ENCODE measurements around the gene NHP2. TPM values are rescaled to one million over a fixed set of nuclear protein-coding genes. Genes with fewer than 3 reads are reported as not detected.

NHP2 gene
- total RNA-seq, 1 donor from 2014 or later: 148 TPM

DNA sequence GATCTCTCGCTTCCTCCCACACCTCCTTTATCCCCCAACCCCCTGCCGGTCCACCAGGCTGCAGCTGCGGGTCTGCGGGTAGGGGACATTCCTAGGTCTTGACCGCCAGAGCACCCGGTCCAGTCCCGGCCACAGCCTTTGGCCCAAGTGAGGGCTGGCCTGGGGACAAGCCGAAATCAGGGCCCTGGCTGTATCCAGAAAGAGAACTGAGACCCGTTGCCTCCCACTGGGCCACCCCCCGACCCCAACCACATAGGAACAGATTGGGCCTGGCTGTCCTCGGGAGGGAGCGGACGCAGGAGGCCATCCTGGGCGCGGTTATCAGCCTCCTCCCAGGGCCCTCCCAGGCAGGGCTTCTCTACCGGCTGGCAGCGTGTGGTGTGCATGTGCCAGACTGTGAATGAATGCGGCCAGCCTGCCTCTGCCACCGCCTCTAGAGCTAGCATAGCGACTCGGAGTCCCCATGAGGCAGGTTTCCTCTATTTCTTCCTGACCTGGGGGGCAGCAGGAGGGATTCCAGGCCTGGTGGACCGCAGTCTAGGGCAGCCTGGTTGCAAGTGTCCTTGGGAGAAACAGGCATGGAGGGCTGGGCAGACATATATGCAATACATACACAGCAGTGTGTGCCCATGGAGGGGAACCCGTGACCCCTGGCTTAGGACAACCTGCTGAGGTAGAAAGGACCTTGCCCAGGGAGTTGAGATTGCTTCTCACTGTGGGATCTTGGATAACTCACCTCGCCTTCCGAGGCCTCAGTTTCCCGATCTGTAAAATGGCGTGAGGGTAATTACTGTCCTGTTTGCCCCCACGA, 39.2 kb downstream of the NHP2 start:
- peak; percentile 41 for DNase-seq

GRCh38 chr5:178113841-178114324, 39.8 kb downstream of the NHP2 start:
- no peak for DNase-seq

DNA sequence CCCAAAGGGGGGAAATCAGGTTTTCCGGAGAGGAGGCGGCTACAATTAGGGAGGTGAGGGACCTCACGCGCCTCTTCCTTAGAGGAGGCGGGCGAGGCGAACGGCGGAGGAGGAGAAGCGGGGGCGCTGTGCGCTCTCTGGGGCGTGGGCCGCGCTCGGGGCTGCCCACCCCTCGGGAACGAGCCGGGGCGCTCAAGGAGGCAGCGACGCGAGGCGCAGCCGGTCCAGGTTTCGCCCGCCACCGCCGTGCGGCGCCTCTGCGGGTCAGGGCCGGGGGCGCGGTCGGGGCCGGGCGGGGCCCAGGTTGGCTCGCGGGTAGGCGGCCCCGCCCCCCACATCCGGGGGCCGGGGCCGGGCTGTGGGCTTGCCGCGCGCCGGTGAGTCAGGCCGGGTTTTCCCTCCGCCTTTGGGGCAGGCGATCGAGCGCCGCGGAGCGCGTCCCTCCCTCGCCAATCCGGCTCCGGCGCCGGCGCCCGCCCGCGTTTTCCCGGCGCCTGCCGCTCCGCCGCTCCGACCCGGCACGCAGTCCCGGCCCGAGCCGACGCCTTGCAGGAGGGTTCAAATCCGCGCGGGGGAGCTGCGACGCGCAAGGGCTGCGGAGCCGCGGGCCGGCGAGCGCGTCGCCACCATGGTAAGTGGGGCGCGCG, 40.4 kb downstream of the NHP2 start, which contains the start of gene N4BP3:
Gene N4BP3 (plus strand): TSS at position 392 of the 647 bp plus-strand sequence. CDS start 6,052 bp downstream, outside the sequence.
- peak; percentile 84 for DNase-seq

- DNase-seq: no peak
Measured at GRCh38 chr5:178112545-178112944, 41.1 kb downstream of the NHP2 start.

- DNase-seq: no peak
Measured at GRCh38 chr5:178111925-178112324, 41.8 kb downstream of the NHP2 start.

- no peak for DNase-seq
Measured at GRCh38 chr5:178110511-178110910, 43.2 kb downstream of the NHP2 start.

GRCh38 chr5:178108966-178109365, 44.7 kb downstream of the NHP2 start:
- DNase-seq: no peak

DNA sequence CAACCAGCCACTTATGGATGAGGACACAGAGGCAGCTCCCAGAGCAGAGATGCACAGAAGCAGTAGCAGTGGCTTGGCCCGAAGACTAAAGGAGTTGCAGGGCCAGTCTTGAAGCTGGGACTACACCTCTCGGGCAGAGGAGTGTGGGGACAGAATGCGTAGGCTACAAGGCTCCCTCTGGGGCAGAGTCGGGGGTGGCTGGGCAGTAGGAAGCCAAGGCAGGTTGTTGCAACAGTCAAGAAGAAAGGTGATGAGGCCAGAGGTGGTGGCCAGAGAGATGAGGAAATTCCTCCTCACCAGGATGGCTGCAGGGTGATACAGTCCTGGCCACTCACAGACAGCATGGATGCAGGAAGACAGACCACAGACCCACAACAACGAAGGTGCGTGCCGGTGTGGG, 45.2 kb downstream of the NHP2 start:
- DNase-seq: no peak

DNA sequence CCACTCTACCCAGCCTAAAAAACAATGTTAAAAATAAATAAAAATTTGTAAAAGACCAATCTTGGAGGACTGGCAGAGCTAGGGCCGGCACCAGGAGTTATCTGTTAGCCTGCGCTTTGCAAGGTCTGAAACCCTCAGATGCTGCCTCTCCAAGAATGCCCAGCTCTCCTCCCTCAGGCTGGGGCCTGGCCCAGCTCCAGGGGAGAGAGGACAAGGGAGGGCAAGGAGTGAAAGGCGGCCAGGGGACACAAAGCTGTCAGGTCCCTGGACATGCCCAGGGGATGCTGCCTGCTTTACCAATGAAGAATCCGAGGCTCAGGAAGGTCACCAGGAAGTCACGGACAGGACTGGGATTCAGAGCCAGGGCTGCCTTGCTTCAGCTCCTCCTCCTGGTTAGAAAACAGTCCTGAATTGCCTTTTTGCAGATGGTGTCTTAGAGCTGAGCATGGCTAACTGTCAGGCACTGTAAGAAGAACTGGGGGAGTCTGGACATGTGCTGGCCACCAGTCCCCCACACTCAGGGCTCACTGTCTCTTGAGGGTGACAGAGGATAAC, 45.9 kb downstream of the NHP2 start:
- no peak for DNase-seq

DNA sequence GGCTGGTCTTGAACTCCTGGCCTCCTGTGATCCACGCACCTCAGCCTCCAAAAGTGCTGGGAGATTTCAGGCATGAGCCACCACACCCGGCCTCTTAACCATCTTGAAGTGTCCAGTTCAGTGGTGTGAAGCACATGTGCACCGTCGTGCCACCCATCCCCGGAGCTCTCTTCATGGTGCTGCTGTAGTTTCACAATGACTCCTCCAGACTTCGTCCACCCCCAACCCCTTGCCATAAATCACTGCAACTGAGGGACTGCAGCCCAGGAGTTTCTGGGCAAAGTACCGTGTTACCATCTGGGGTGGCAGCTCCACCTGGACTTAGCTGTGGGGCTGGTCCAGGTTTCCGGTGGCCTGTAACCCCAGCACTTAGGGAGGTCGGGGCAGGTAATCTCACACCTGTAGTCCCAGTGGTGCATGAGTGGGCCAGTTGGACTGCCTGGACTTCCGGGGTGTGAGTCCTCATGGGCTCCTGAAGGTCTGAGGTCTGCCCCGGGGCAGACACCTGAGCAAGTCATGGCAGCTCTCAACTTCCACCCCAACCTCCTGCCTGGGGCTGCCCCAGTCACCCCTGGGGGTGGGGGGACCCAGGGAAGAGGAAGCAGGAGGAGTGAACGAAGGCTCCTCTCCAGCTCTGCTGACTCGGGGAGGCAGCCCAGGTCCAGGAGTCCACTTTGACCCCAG, 47.0 kb downstream of the NHP2 start:
- DNase-seq: no peak

DNA sequence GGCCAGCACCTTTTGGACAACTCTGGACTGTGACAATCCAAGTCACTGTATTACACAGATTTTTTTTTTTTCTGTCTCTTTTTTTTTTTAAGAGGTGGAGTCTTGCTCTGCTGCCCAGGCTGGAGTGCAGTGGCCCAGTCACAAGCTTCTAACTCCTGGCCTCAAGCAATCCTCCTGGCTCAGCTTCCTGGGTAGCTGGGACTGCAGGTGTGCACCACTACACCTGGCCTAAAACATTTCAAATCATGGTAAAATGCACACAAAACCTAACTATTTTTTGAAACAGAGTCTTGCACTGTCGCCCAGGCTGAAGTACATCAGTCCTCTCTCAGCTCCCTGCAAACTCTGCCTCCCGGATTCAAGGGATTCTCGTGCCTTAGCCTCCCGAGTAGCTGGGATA, 47.6 kb downstream of the NHP2 start:
- DNase-seq: no peak

DNA sequence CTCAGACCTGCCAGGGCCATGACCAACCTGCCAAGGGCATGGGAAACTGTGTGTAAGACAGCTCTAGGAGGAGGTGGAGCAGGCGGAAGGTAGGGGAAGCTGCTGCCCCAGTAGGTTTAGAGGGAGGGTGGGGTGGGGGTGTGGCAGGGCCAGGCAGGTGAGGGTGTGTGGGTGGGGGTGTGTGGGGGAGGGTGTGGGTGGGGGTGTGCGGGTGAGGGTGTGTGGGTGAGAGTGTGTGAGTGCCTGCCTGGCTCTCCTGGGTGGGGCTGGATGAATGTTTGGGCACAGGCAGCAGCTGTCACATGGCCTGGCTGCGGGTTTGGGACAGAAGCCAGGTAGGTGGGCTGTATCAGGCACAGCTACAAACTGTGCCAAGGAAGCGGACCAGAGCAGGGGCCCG, 49.2 kb downstream of the NHP2 start:
- DNase-seq: no peak

DNA sequence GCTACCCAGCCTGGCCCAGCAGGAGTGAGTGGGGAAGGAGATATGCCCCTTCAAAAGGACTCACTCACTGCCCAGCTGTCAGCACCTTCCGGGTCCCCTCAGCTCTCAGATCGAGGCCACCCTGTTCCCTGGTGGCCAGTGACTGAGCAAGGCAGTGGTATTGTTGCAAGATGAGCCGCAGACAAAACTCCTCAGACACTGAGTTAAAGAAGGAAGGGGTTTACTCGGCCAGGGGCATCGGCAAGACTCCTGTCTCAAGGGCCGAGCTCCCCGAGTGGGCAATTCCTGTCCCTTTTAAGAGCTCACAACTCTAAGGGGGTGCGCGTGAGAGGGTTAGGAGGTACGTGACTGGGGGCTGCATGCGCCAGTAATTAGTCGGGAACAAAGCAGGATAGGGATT, 50.1 kb downstream of the NHP2 start:
- DNase-seq: no peak

Other genes with a start within 250 kb of the NHP2 start
- gene PROP1, start 157.6 kb downstream of the NHP2 start, total RNA-seq: not detected in 2 replicates
- 43.9 and 49.4 TPM in 2 replicates for gene N4BP3, start 40.4 kb downstream of the NHP2 start, total RNA-seq
- gene RMND5B, start 22.9 kb downstream of the NHP2 start, total RNA-seq: 42.7 and 51.3 TPM in 2 replicates
- gene GMCL2, start 33.5 kb upstream of the NHP2 start, total RNA-seq: not detected in 2 replicates
- gene HNRNPAB, start 50.6 kb upstream of the NHP2 start, total RNA-seq: 55.0 and 64.6 TPM in 2 replicates
- 42.9 and 44.2 TPM in 2 replicates for gene PHYKPL, start 78.9 kb upstream of the NHP2 start, total RNA-seq

Measured in dermis blood vessel endothelial cell (primary cell).